Brain microvascular endothelial cell (primary cell): ENCODE data around the gene SYNE1.
"Not testable (repeated sequence)": the region's sequence is repeated elsewhere in the genome, so short reads cannot be mapped to it uniquely, and the experiment has no call there.

Experiments used
- DNase-seq: peaks from one replicate; pipeline ENCODE4 v3.0.0-alpha.2; 2020
- H3K27ac ChIP-seq: fragments of 250-450 bp; sonication (Bioruptor Pico); 2 replicates; pipeline ENCODE4 v1.5.1; 2020; ENCODE audit warnings: mild to moderate bottlenecking, moderate library complexity
- H3K27me3 ChIP-seq: fragments of 250-450 bp; sonication (Bioruptor Pico); replicated peaks from 2 replicates; pipeline ENCODE4 v1.5.1; 2020; ENCODE audit warnings: mild to moderate bottlenecking
- H3K36me3 ChIP-seq: fragments of 250-450 bp; sonication (Bioruptor Pico); replicated peaks from 2 replicates; pipeline ENCODE4 v1.5.1; 2020; ENCODE audit warnings: mild to moderate bottlenecking
- H3K4me3 ChIP-seq: 2 replicates; pipeline ENCODE4 v1.5.1; 2011; ENCODE audit warnings: low read depth, mild to moderate bottlenecking, control low read depth, low read length, moderate library complexity
- CTCF ChIP-seq: IDR thresholded peaks from 2 replicates; pipeline ENCODE4 v1.5.1; 2011; ENCODE audit warnings: low read depth, mild to moderate bottlenecking, moderate library complexity, low read length, control low read depth, inconsistent platforms; ENCODE audit errors: missing control alignments
- in situ Hi-C: cut with HindIII; loops from 2 replicates; pipeline ENCODE4 v1.10.0; 2017; ENCODE audit warnings: low sequenced_read_pairs, low pct_ligation_motif_present

Gene SYNE1

DNA sequence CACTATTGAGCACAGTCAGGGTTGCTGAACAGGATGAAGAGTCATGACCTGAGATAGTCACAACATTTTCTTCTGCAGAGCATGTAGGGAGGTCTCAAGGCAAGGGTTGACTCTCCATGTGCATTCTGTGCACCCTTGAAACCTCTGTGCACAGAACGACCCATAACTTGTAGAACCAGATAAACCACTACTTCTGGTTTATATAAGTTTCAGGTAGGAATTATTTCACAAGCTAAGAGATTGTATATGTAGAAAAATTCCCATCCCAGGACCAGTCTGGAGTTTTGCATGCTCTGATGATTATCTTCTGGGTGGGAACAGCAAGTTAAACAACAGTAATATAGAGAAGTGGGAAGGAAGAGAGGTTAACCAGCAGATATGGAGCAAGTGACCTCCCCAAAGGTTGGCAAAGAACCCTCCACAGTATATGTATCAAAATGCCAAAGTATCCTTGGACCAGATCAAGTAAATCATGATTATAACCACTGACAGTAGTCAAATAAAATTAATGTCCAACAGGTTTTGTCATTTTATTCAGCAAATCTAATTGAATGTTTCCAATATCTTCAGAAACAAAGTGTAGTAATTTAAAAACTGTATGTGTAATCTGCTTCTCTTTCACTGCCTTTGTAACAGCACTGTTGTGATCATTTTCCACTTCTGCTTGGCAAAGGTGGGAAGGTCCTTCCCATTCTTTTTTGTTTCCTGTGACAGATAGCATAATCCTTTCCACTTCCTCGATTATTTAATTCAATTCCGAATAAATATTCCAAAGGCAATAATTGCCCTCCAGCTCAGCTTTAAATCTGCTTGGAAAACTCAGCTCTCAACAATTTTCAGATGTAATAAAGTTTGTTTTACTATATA lies 104.4 kb downstream of the SYNE1 start:
- Histone ChIP-seq H3K27me3 (no peaks in the 10 kb centered on the region), H3K27ac (no peak overlapping the region), H3K36me3 (no peaks in the 10 kb centered on the region), H3K4me3 (no peak overlapping the region)
- no peak for DNase-seq
- TF ChIP-seq CTCF, result no peak
- in situ Hi-C loops, result no loop called here

- in situ Hi-C loops, result no loop called here
- H3K27ac ChIP-seq, result no peak overlapping the region
- TF ChIP-seq CTCF, result no peak
- H3K36me3 ChIP-seq, result no peaks in the 10 kb centered on the region
- no peak overlapping the region for H3K4me3 ChIP-seq
- DNase-seq, result no peak
- H3K27me3 ChIP-seq, result no peaks in the 10 kb centered on the region
Observed at GRCh38 chr6:152531659-152532058, 105.5 kb downstream of the SYNE1 start.

DNA sequence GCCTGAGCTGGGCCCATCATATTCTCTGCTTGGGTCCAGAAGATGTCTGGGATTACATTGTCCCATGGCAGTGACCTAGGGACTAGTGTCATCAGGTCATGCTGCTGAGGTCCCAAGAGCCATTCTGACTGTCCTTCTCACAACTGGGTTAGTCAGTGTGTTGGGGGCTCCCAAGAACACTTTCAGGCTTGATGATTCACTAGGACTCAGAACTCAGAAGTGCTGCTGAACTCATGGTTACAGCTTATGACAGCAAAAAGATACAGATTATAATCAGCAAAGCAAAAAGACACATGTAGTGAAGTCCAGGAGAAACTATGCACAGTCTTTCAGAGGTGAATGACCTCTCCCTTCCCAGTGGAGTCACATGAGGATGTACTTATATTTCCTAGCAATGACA lies 107.8 kb downstream of the SYNE1 start:
- DNase-seq, result peak; percentile 6
- no peak for TF ChIP-seq CTCF
- in situ Hi-C loops, result no loop called here
- Histone ChIP-seq H3K36me3 (no peaks in the 10 kb centered on the region), H3K27me3 (no peaks in the 10 kb centered on the region), H3K27ac (no peak overlapping the region), H3K4me3 (no peak overlapping the region)

DNA sequence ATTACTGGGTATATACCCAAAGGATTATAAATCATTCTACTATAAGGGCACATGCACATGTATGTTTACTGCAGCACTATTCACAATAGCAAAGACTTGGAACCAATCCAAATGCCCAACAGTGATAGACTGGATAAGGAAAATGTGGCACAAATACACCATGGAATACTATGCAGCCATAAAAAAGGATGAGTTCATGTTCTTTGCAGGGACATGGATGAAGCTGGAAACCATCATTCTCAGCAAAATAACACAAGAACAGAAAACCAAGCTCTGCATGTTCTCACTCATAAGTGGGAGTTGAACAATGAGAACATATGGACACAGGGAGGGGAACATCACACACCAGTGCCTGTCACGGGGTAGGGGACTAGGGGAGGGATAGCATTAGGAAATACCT lies 123.0 kb downstream of the SYNE1 start:
- in situ Hi-C loops, result not testable (repeated sequence)

DNA sequence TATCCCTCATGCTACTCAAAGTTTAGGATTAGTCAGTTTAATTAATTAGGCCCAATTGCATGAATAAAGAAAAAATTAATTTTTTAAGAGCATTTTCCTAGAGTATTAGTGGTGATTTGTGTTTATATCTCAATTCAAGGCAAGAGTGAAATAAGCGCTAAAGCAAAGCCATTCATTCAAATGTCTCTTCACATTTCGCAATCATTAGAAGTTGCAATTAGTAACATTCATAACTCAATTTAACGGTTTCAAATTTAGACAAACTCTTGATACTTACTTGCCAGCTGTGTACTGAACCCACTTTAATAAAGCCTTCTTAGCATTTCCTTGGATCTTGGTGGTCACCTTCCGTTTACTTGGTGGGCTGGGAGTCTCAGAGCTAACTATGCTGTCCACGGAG lies 127.2 kb downstream of the SYNE1 start:
- Histone ChIP-seq H3K27ac (no peak overlapping the region), H3K4me3 (no peak overlapping the region), H3K27me3 (no peaks in the 10 kb centered on the region), H3K36me3 (no peaks in the 10 kb centered on the region)
- in situ Hi-C loops, result no loop called here
- no peak for DNase-seq
- TF ChIP-seq CTCF, result no peak

More for the DNA sequence above, 123.0 kb downstream of the SYNE1 start:
- H3K27me3 ChIP-seq, DNase-seq, H3K4me3 ChIP-seq, H3K27ac ChIP-seq, H3K36me3 ChIP-seq: not testable (repeated sequence)

GRCh38 chr6:152508477-152508876 lies 128.7 kb downstream of the SYNE1 start:
- in situ Hi-C loops, result no loop called here
- H3K27ac ChIP-seq, result no peak overlapping the region
- TF ChIP-seq CTCF, result no peak
- H3K36me3 ChIP-seq, result no peaks in the 10 kb centered on the region
- H3K4me3 ChIP-seq, result no peak overlapping the region
- DNase-seq, result no peak
- H3K27me3 ChIP-seq, result no peaks in the 10 kb centered on the region
